Subcutaneous abdominal adipose tissue (tissue), 5 donors: ENCODE results near the gene ALDH7A1.
A peak's percentile ranks its signal among the peaks of the same experiment; 100 is the strongest.
"Not testable (repeated sequence)": the region's sequence is repeated elsewhere in the genome, so short reads cannot be mapped to it uniquely, and the experiment has no call there.

Experiments used
- H3K27ac ChIP-seq: one replicate; pipeline ENCODE4 v1.7.0; 2013; ENCODE audit warnings: low read depth, mild to moderate bottlenecking, inconsistent platforms, low read length, moderate library complexity
- H3K27me3 ChIP-seq, 5 donors: one replicate each; pipeline ENCODE4 v1.7.0; 2013; ENCODE audit warnings: low read length in 5 of 5, inconsistent platforms in 1 of 5; ENCODE audit not compliant: control insufficient read depth in 5 of 5, insufficient read depth in 4 of 5
- H3K36me3 ChIP-seq, 5 donors: one replicate each; pipeline ENCODE4 v1.7.0; 2013; ENCODE audit warnings: low read length in 5 of 5; ENCODE audit not compliant: control insufficient read depth in 5 of 5, insufficient read depth in 5 of 5
- H3K4me1 ChIP-seq, 5 donors: one replicate each; pipeline ENCODE4 v1.7.0; 2013; ENCODE audit warnings: low read length in 5 of 5, mild to moderate bottlenecking in 3 of 5, moderate library complexity in 1 of 5; ENCODE audit not compliant: control insufficient read depth in 5 of 5, insufficient read depth in 5 of 5
- H3K4me3 ChIP-seq, 5 donors: one replicate each; pipeline ENCODE4 v1.7.0; 2013; ENCODE audit warnings: low read length in 5 of 5, low read depth in 1 of 5
- H3K9ac ChIP-seq, 5 donors: one replicate each; pipeline ENCODE4 v1.7.0; 2013; ENCODE audit warnings: low read length in 5 of 5, mild to moderate bottlenecking in 4 of 5, moderate library complexity in 3 of 5
- H3K9me3 ChIP-seq, 5 donors: one replicate each; pipeline ENCODE4 v1.7.0; 2013; ENCODE audit warnings: low read length in 5 of 5; ENCODE audit not compliant: control insufficient read depth in 5 of 5
- donor health status: healthy.
- donor health status: healthy.
- donor health status: healthy.
- donor health status: healthy.
- donor health status: healthy.

The ALDH7A1 gene

DNA sequence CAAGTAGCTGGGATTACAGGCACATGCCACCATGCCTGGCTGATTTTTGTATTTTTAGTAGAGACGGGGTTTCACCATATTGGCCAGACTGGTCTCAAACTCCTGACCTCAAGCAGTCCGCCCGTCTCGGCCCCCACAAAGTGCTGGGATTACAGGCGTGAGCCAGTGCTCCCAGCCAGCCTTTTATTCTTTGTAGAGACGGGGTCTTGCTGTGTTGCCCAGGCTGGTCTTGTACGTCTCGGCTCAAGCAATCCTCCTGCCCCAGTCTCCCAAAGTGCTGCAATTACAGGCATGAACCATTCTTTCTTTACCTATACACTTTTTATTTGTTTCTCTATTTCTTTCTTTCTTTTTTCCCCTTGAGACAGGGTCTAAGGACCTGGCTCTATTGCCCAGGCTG is 22.6 kb upstream of the ALDH7A1 start:
- H3K9me3 ChIP-seq, H3K9ac ChIP-seq, H3K4me1 ChIP-seq, H3K27me3 ChIP-seq, H3K27ac ChIP-seq, H3K4me3 ChIP-seq: not testable (repeated sequence)
- peaks cover 16 to 45% (median 24%) of the 10 kb centered on the region in 5 donors for H3K36me3 ChIP-seq

DNA sequence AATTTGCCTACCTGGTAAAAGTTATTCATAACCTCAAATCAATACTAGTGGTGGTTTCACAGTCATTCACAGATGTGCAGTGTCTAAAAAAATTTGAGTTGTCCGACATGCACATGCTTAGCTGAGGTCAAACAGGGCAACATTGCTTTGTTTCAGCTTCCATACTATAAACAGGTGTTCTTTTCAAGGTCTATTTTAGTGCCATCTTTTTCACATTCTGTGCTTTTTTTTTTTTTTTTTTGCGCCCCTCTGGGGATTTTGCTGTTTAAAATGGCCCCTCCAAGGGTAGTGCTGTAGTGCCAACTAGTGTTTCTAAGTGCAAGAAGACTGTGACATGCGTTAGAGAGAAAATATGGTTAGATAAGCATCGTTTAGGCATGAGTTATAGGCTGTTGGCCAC is 20.3 kb upstream of the ALDH7A1 start:
- Histone ChIP-seq H3K9me3 (no peaks in the 10 kb centered on the region), H3K9ac (no peak overlapping the region), H3K4me1 (no peaks in the 10 kb centered on the region), H3K27me3 (no peaks in the 10 kb centered on the region), H3K27ac (no peak overlapping the region), H3K4me3 (no peak overlapping the region), H3K36me3 (peaks cover 14 to 49% (median 24%) of the 10 kb centered on the region in 5 donors)

DNA sequence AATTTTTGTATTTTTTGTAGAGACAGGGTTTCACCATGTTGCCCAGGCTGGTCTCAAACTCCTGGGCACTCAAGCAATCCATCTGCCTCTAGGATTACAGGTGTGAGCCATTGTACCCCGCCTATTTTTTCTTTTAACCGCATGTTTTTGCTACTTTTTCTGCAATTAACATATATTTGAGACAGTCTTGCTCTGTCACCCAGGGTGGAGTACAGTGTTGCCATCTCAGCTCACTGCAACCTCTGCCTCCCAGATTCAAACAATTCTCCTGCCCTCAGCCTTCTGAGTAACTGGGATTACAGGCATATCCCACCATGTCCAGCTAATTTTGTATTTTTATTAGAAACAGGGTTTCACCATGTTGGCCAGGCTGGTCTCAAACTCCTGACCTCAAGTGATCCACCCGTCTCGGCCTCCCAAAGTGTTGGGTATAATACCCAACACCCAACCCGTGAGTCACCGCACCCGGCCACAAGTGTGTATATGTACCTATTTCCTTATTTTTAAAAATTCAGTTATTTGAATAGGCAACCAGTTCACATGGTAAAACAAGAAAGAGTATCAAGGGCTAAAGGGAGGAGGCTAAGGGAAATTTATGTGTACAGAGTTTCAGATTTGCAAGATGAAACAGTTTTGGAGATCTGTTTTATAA is 19.0 kb upstream of the ALDH7A1 start:
- H3K36me3 ChIP-seq: peaks cover 6 to 52% (median 24%) of the 10 kb centered on the region in 5 donors
- no peaks in the 10 kb centered on the region for H3K4me1 ChIP-seq
- H3K9me3 ChIP-seq: no peaks in the 10 kb centered on the region
- no peaks in the 10 kb centered on the region for H3K27me3 ChIP-seq
- no peak overlapping the region for H3K9ac ChIP-seq
- no peak overlapping the region for H3K27ac ChIP-seq
- no peak overlapping the region for H3K4me3 ChIP-seq

DNA sequence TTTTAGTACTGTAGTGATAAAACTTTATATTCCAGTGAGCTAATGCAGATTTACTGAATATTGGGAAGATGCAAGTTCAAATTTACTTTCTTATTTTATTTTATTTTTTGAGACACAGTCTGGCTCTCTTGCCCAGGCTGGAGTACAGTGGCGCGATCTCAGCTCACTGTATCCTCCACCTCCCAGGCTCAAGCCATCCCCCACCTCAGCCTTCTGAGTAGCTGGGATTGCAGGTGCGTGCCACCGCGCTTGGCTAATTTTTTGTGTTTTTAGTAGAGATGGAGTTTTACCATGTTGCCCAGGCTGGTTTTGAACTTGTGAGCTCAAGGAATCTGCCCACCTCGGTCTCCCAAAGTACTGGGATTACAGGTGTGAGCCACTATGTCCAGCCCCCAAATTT is 15.6 kb upstream of the ALDH7A1 start:
- peaks cover 0 to 8% (median 5%) of the 10 kb centered on the region in 5 donors for H3K4me1 ChIP-seq
- H3K27ac ChIP-seq: no peak overlapping the region
- H3K9me3 ChIP-seq: no peaks in the 10 kb centered on the region
- H3K4me3 ChIP-seq: no peak overlapping the region
- H3K9ac ChIP-seq: no peak overlapping the region
- H3K36me3 ChIP-seq: peaks cover 3 to 51% (median 17%) of the 10 kb centered on the region in 5 donors
- no peaks in the 10 kb centered on the region for H3K27me3 ChIP-seq

GRCh38 chr5:126610160-126610559 is 15.1 kb upstream of the ALDH7A1 start:
- Histone ChIP-seq H3K36me3 (peaks cover under 1 to 55% (median 15%) of the 10 kb centered on the region in 5 donors), H3K4me1 (peaks cover 0 to 12% (median 8%) of the 10 kb centered on the region in 5 donors), H3K9me3 (no peaks in the 10 kb centered on the region), H3K9ac (no peak overlapping the region), H3K27me3 (no peaks in the 10 kb centered on the region), H3K27ac (no peak overlapping the region), H3K4me3 (no peak overlapping the region)

GRCh38 chr5:126605525-126605924 is 10.5 kb upstream of the ALDH7A1 start:
- no peak overlapping the region for H3K27ac ChIP-seq
- no peak overlapping the region for H3K4me3 ChIP-seq
- H3K4me1 ChIP-seq: peaks cover 2 to 30% (median 23%) of the 10 kb centered on the region in 5 donors
- no peaks in the 10 kb centered on the region for H3K27me3 ChIP-seq
- H3K9ac ChIP-seq: peak overlapping the region in 1 of 5 donors; percentile 45
- H3K9me3 ChIP-seq: no peaks in the 10 kb centered on the region
- H3K36me3 ChIP-seq: peaks cover 5 to 53% (median 30%) of the 10 kb centered on the region in 5 donors

DNA sequence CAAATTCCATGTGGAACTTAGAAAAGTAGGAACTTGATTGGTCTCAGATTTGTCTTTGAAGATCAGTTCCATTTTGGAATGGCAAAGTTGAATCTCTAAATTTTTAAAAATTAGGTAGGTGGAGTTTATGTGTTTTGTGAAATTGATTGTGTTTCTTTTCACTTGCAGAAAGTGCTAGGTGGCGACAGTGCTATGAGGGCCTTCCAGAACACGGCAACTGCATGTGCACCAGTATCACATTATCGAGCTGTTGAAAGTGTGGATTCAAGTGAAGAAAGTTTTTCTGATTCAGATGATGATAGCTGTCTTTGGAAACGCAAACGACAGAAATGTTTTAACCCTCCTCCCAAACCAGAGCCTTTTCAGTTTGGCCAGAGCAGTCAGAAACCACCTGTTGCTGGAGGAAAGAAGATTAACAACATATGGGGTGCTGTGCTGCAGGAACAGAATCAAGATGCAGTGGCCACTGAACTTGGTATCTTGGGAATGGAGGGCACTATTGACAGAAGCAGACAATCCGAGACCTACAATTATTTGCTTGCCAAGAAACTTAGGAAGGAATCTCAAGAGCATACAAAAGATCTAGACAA is 8.5 kb upstream of the ALDH7A1 start:
- no peak overlapping the region for H3K4me3 ChIP-seq
- H3K4me1 ChIP-seq: peaks cover 2 to 33% (median 28%) of the 10 kb centered on the region in 5 donors
- no peak overlapping the region for H3K9ac ChIP-seq
- H3K36me3 ChIP-seq: peaks cover 5 to 34% (median 23%) of the 10 kb centered on the region in 5 donors
- no peaks in the 10 kb centered on the region for H3K27me3 ChIP-seq
- H3K27ac ChIP-seq: no peak overlapping the region
- no peaks in the 10 kb centered on the region for H3K9me3 ChIP-seq

GRCh38 chr5:126600631-126601511 is 5.9 kb upstream of the ALDH7A1 start, which contains the start of gene PHAX:
PHAX (plus strand) TSS chr5:126600947; CDS start chr5:126600963, 16 bp downstream.
- H3K9ac ChIP-seq: peak within 1 kb of the TSS in 4 of 5 donors; percentile 63 to 79 (median 72)
- peaks cover 5 to 26% (median 17%) of the 10 kb centered on the region in 5 donors for H3K36me3 ChIP-seq
- peak within 1 kb of the TSS; percentile 77 to 100 (median 97) for H3K4me3 ChIP-seq
- H3K4me1 ChIP-seq: peaks cover 2 to 28% (median 27%) of the 10 kb centered on the region in 5 donors
- H3K9me3 ChIP-seq: no peaks in the 10 kb centered on the region
- H3K27me3 ChIP-seq: no peaks in the 10 kb centered on the region
- H3K27ac ChIP-seq: peak within 1 kb of the TSS; percentile 79

- Histone ChIP-seq H3K4me1 (peaks cover 2 to 25% (median 23%) of the 10 kb centered on the region in 5 donors), H3K4me3 (peak overlapping the region; percentile 69 to 100 (median 97)), H3K36me3 (peaks cover 5 to 19% (median 14%) of the 10 kb centered on the region in 5 donors), H3K27ac (peak overlapping the region; percentile 79), H3K9ac (peak overlapping the region in 1 of 5 donors; percentile 54)
- not testable (repeated sequence) for H3K27me3 ChIP-seq, H3K9me3 ChIP-seq
Observed at GRCh38 chr5:126599971-126600630, 5.1 kb upstream of the ALDH7A1 start.
